Stimulated activated CD8-positive, alpha-beta memory T cell treated with anti-CD3 and anti-CD28 coated beads, Interleukin-15, amount 100 ng/mL, for 24 hours (primary cell): ENCODE results near the gene SSNA1.
A peak's percentile ranks its signal among the peaks of the same experiment; 100 is the strongest.
"Not testable (repeated sequence)": the region's sequence is repeated elsewhere in the genome, so short reads cannot be mapped to it uniquely, and the experiment has no call there.

Source experiments
- DNase-seq: peaks from one replicate; pipeline ENCODE4 v3.0.0-alpha.2; 2020; ENCODE audit warnings: low read depth

The SSNA1 gene

DNA sequence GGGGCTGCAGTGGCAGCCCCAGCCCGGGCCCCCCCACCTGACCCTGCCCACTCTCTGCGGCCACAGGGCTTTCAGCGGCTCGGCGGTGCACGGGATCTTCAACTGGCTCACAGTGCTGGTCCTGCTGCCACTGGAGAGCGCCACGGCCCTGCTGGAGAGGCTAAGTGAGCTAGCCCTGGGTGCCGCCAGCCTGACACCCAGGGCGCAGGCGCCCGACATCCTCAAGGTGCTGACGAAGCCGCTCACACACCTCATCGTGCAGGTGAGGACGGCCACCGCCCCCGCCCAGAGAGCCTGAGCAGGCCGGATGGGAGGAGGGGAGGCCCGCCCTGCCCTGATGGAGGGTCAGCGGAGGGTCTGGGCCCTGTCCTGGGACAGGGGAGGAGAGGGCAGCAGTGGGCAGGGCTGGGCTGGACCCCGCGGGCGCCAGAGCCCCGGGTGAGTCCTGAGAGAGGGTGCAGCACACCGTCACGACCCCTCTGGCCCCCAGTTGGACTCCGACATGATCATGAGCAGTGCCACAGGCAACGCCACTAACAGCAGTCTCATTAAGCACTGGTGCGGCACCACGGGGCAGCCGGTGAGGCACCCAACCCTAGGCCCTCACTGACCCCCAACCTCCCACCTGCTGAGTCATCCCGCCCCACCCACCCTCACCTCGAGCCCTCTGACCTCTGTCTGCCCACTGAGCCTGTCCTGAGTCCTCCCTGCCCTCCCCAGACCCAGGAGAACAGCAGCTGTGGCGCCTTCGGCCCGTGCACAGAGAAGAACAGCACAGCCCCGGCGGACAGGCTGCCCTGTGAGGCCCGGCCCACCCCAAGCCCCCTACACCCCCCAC, 44.9 kb downstream of the SSNA1 start:
- DNase-seq = no peak

DNA sequence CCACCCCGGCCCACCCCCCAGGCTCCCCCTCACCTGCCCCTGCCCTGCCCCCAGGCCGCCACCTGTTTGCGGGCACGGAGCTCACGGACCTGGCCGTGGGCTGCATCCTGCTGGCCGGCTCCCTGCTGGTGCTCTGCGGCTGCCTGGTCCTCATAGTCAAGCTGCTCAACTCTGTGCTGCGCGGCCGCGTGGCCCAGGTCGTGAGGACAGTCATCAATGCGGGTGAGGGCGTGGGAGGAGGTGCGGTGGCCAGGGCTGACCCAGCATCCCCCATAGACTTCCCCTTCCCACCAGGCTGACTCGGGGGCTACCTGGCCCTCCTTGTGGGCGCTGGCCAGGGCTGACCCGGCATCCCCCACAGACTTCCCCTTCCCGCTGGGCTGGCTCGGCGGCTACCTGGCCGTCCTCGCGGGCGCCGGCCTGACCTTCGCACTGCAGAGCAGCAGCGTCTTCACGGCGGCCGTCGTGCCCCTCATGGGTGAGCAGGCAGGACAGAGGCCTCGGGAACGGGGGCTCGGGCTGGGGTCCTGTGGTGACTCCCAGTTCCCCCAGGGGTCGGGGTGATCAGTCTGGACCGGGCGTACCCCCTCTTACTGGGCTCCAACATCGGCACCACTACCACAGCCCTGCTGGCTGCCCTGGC, 45.7 kb downstream of the SSNA1 start:
- DNase-seq = no peak

GRCh38 chr9:137234758-137235423, 46.4 kb downstream of the SSNA1 start:
- DNase-seq = no peak

DNA sequence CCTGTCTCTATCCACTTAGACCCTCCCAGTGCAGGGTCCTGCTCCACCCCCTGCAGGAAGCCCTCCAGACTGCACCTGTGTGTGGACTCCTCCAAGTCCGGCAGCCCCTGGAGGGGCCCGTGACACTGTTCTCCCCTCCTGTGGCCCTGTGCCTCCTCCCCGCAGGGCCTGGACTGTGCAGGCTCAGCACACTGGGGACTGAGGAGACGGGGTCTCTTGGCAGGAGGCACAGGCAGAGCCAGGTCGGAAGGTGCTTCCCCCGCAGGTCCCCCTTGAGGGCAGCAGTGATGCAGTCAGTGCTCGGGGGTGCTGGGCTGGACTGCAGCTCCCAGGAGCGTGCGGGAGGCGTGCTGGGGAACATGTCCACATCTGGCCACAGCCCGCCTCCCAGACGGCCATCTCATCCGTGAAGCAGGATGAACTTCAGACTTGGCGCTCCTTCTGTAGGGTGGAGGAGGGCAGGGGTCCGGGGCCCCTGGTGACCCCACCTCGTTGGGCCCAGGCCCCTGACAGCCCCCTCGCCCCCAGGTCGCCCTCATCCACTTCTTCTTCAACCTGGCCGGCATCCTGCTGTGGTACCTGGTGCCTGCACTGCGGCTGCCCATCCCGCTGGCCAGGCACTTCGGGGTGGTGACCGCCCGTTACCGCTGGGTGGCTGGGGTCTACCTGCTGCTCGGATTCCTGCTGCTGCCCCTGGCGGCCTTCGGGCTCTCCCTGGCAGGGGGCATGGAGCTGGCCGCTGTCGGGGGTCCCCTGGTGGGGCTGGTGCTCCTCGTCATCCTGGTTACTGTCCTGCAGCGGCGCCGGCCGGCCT, 47.2 kb downstream of the SSNA1 start:
- DNase-seq = no peak

DNA sequence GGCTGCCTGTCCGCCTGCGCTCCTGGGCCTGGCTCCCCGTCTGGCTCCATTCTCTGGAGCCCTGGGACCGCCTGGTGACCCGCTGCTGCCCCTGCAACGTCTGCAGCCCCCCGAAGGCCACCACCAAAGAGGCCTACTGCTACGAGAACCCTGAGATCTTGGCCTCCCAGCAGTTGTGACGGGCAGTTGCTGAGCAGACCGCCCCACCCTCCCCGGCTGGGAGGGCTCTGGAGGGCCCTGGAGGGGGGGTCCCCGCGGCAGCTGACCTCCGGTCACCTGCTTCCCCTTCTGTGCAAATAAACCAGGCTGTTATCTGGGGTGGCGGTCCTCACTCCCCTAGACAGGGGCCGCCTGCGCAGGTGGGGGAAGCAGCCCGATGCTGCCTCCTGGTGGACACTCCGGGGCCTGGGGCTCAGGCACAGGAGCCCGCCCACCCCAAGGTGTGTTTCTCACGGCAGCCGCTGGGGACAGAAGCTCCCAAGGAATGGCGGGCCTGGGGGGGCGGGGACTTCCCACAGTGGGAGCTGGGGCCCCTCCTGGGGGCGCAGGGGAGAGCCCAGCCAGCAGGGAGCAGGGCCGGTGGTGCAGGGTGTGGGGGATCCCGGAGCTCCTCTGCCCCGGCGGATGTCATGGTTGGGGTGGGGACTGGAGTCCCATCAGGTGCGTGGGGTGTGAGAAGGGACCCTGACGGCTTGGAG, 47.9 kb downstream of the SSNA1 start:
- DNase-seq = peak; percentile 79

DNA sequence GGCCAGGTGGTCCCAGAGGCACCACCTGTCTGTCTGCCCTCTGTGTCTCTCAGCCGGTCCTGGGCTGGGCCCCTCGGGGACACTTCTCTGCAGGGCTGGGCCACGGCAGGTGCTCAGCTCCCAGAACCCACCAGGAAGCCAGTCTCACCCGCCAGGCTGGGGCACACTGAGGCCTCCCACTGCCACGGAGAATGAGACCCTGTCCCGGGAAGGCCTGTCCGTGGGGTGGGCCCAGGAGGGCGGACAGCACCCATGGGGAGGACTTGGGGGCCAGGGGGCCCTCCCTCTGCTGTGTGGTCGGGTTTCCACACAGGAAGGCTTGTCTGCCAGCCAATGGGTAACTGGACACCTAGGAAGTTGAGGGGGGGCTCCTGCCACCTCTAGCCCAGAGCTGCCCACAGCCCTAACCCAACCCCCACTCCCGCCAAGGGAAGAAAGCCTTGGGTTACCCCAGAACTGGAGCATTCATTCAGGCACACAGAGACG, 48.5 kb downstream of the SSNA1 start:
- DNase-seq = no peak

GRCh38 chr9:137237759-137238726, 49.6 kb downstream of the SSNA1 start:
- DNase-seq = no peak

DNA sequence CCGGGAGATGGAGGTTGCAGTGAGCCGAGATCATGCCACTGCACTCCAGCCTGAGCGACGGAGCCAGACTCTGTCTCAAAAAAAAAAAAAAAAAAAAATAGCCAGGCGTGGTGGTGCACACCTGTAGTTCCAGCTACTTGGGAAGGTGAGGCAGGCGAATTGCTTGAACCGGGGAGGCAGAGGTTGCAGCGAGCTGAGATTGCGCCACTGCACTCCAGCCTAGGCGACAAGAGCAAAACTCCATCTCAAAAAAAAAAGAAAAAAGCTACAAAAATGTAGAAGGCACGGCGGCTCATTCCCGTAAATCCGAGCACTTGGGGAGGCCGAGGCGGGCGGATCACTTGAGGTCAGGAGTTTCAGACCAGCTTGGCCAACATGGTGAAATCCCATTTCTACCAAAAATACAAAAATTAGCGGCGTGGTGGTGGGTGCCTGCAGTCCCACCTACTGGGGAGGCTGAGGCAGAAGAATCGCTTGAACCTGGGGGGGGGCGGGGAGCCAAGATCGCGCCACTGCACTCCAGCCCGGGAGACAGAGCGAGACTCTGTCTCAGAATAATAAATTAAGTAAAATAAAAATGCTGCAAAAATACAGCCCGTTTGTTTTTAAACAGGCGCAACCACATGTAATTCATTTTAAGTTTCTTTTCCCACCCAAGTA, 51.2 kb downstream of the SSNA1 start:
- not testable (repeated sequence) for DNase-seq
